Fibroblast of lung (primary cell): Measurements from ENCODE around the gene AGAP1. TPM values are rescaled to one million over a fixed set of nuclear protein-coding genes. Genes with fewer than 3 reads are reported as not detected.

Experiments used
- DNase-seq, 2 donors: peaks; one replicate each; pipeline versions ENCODE4 v3.0.0 to v3.0.0-alpha.2; 2010; ENCODE audit warnings: low read depth in 2 of 2
- H2AFZ ChIP-seq: 2 replicates; pipeline ENCODE4 v1.5.1; 2012; ENCODE audit warnings: low read length, control low read depth, inconsistent platforms
- H3K27ac ChIP-seq: 2 replicates; pipeline ENCODE4 v1.5.1; 2011; ENCODE audit warnings: low read length, control low read depth; ENCODE audit not compliant: insufficient read depth
- H3K27me3 ChIP-seq: 2 replicates; pipeline ENCODE4 v1.5.1; 2011; ENCODE audit warnings: mild to moderate bottlenecking, low read length; ENCODE audit not compliant: control insufficient read depth, insufficient read depth
- H3K36me3 ChIP-seq: 2 replicates; pipeline ENCODE4 v1.5.1; 2011; ENCODE audit warnings: low read length; ENCODE audit not compliant: control insufficient read depth, insufficient read depth
- H3K4me1 ChIP-seq: 2 replicates; pipeline ENCODE4 v1.5.1; 2011; ENCODE audit warnings: low read length; ENCODE audit not compliant: control insufficient read depth, insufficient read depth; ENCODE audit errors: extremely low read depth
- H3K4me2 ChIP-seq: 2 replicates; pipeline ENCODE4 v1.5.1; 2011; ENCODE audit warnings: low read length, control low read depth; ENCODE audit not compliant: insufficient read depth; ENCODE audit errors: extremely low read depth
- H3K4me3 ChIP-seq, 4 experiments: fragments of 200-600 bp in 1 of 4; sonication (generic) in 1 of 4; replicated peaks in 1 of 4; 2 replicates each; pipeline ENCODE4 v1.5.1; 2011 to 2016; ENCODE audit warnings: low read length in 4 of 4, low read depth in 3 of 4, mild to moderate bottlenecking in 3 of 4, control low read depth in 2 of 4, inconsistent platforms in 1 of 4, mixed read lengths in 1 of 4; ENCODE audit not compliant: insufficient read depth in 1 of 4; ENCODE audit errors: control extremely low read depth in 1 of 4
- H3K79me2 ChIP-seq: 2 replicates; pipeline ENCODE4 v1.5.1; 2012; ENCODE audit warnings: mild to moderate bottlenecking, low read length, inconsistent platforms; ENCODE audit not compliant: control insufficient read depth, insufficient read depth
- H3K9ac ChIP-seq: 2 replicates; pipeline ENCODE4 v1.5.1; 2011; ENCODE audit warnings: mild to moderate bottlenecking, low read length, control low read depth; ENCODE audit not compliant: insufficient read depth
- H3K9me3 ChIP-seq: 2 replicates; pipeline ENCODE4 v1.5.1; 2012; ENCODE audit warnings: low read depth, low read length; ENCODE audit not compliant: control insufficient read depth, insufficient read depth
- H4K20me1 ChIP-seq: 2 replicates; pipeline ENCODE4 v1.5.1; 2011; ENCODE audit warnings: low read length; ENCODE audit not compliant: control insufficient read depth, insufficient read depth; ENCODE audit errors: extremely low read depth
- CTCF ChIP-seq, 2 donors: IDR thresholded peaks in 1 of 2; conservative IDR thresholded peaks in 1 of 2; 1 replicate in 1 of 2; 2 replicates in 1 of 2; pipeline ENCODE4 v1.5.1; 2011 to 2012; ENCODE audit warnings: low read length in 2 of 2, control low read depth in 1 of 2, inconsistent platforms in 1 of 2, low read depth in 1 of 2, mild to moderate bottlenecking in 1 of 2
- EZH2 ChIP-seq: IDR thresholded peaks from 2 replicates; pipeline ENCODE4 v1.5.1; 2012; ENCODE audit warnings: low read length, control low read depth, mild to moderate bottlenecking; ENCODE audit errors: missing control alignments
- polyA plus RNA-seq, 2 donors: library from polyadenylated mRNA; depleted of rRNA in 1 of 2; stranded (reverse) in 1 of 2; unstranded in 1 of 2; fragments of >200 nt; gene quantifications; 2 replicates each; pipeline ENCODE4 v1.2.1, GENCODE V29; 2011 to 2012; ENCODE audit warnings: missing spikeins in 1 of 2
- total RNA-seq: library from RNA; depleted of rRNA; stranded (reverse); fragments of >200 nt; gene quantifications from 2 replicates; pipeline ENCODE4 v1.2.1, GENCODE V29; 2014

AGAP1 gene
- total and polyA plus RNA-seq, 2 donors (not counting 1 experiment from before 2014, with no cell fraction given) = 10.6 to 14.0 TPM

DNA sequence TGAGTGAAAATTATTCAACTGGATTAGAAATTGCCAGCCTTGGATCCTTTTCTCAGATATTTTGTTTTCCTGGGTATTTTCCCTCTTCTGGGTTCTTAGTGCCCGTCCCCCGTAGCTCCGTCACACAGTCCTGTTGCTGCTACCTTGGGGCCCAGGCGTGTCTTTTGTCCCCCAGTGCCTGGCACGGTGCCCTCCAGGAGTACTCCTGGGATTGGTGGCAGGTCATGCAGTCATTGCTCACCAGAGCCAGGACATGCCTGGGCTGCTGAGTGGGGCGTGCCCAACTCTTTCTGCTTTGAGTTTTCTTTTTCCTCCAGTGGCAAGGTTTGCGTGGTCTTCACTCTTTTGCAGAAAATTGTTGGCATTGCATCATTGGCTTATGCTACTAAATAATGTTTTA is 275.2 kb downstream of the AGAP1 start:
- H3K27me3 ChIP-seq = no peaks in the 10 kb centered on the region
- no peaks in the 10 kb centered on the region for H3K79me2 ChIP-seq
- no peak overlapping the region for H3K27ac ChIP-seq
- H3K4me2 ChIP-seq = no peak overlapping the region
- DNase-seq = no peak
- no peak overlapping the region for H2AFZ ChIP-seq
- no peaks in the 10 kb centered on the region for H3K9me3 ChIP-seq
- TF ChIP-seq EZH2 = no peak
- TF ChIP-seq CTCF (conservative IDR thresholded peaks at IDR 0.05 in 1 of 2, IDR thresholded peaks at IDR 0.05 in 1 of 2; ENCODE audit: low read depth in 1 of 2, low read length in 2 of 2) = no peak
- no peaks in the 10 kb centered on the region for H3K36me3 ChIP-seq
- no peak overlapping the region for H3K4me3 ChIP-seq
- H3K4me1 ChIP-seq = no peaks in the 10 kb centered on the region
- no peaks in the 10 kb centered on the region for H4K20me1 ChIP-seq
- no peak overlapping the region for H3K9ac ChIP-seq

GRCh38 chr2:235770909-235771820 is 277.3 kb downstream of the AGAP1 start:
- no peaks in the 10 kb centered on the region for H3K4me1 ChIP-seq
- no peaks in the 10 kb centered on the region for H3K9me3 ChIP-seq
- no peaks in the 10 kb centered on the region for H3K79me2 ChIP-seq
- H3K27me3 ChIP-seq = no peaks in the 10 kb centered on the region
- no peak for DNase-seq
- TF ChIP-seq CTCF (conservative IDR thresholded peaks at IDR 0.05 in 1 of 2, IDR thresholded peaks at IDR 0.05 in 1 of 2; ENCODE audit: low read depth in 1 of 2, low read length in 2 of 2) = no peak
- no peak for TF ChIP-seq EZH2
- H3K4me2 ChIP-seq = no peak overlapping the region
- H3K27ac ChIP-seq = no peak overlapping the region
- H3K36me3 ChIP-seq = no peaks in the 10 kb centered on the region
- H4K20me1 ChIP-seq = no peaks in the 10 kb centered on the region
- no peak overlapping the region for H2AFZ ChIP-seq
- no peak overlapping the region for H3K9ac ChIP-seq
- no peak overlapping the region for H3K4me3 ChIP-seq

- Histone ChIP-seq H3K27ac (no peak overlapping the region), H3K4me2 (no peak overlapping the region), H3K4me3 (no peak overlapping the region), H3K9ac (no peak overlapping the region), H4K20me1 (no peaks in the 10 kb centered on the region), H2AFZ (no peak overlapping the region), H3K36me3 (no peaks in the 10 kb centered on the region), H3K4me1 (no peaks in the 10 kb centered on the region), H3K79me2 (no peaks in the 10 kb centered on the region), H3K27me3 (no peaks in the 10 kb centered on the region), H3K9me3 (no peaks in the 10 kb centered on the region)
- DNase-seq = no peak
- no peak for TF ChIP-seq CTCF (conservative IDR thresholded peaks at IDR 0.05 in 1 of 2, IDR thresholded peaks at IDR 0.05 in 1 of 2; ENCODE audit: low read depth in 1 of 2, low read length in 2 of 2)
- no peak for TF ChIP-seq EZH2
Measured at GRCh38 chr2:235773188-235773928, 279.5 kb downstream of the AGAP1 start.
